Hippocampal formation (tissue), 2 donors: Measurements from ENCODE around the gene C11orf91.

Experiments used
- DNase-seq, 2 donors: peaks; one replicate each; lab custom pipeline; 2025; lab: John Stamatoyannopoulos, UW

C11orf91 gene

GRCh38 chr11:33651555-33651954, 49.1 kb downstream of the C11orf91 start:
- DNase-seq = no peak

GRCh38 chr11:33649944-33650343, 50.7 kb downstream of the C11orf91 start:
- DNase-seq = no peak
